Ramos (cell line): ENCODE data around the gene CNTN4.

Experiments used
- in situ Hi-C: fragments of 300-500 bp; cut with MboI; formaldehyde crosslinking; loops from one replicate; pipeline ENCODE4 v1.14.3; 2022; ENCODE audit warnings: low sequenced_read_pairs; ENCODE audit not compliant: unreplicated experiment

The CNTN4 gene

GRCh38 chr3:2148561-2149340 lies 50.1 kb downstream of the CNTN4 start:
- in situ Hi-C loops = no loop called here

GRCh38 chr3:2153053-2153452 lies 54.4 kb downstream of the CNTN4 start:
- in situ Hi-C loops = no loop called here

- in situ Hi-C loops = no loop called here
Observed at GRCh38 chr3:2153547-2153946, 54.9 kb downstream of the CNTN4 start.

GRCh38 chr3:2154621-2155020 lies 56.0 kb downstream of the CNTN4 start:
- in situ Hi-C loops = no loop called here

GRCh38 chr3:2156244-2156847 lies 57.7 kb downstream of the CNTN4 start:
- in situ Hi-C loops = no loop called here

GRCh38 chr3:2158828-2159227 lies 60.2 kb downstream of the CNTN4 start:
- in situ Hi-C loops = no loop called here

GRCh38 chr3:2166552-2166951 lies 67.9 kb downstream of the CNTN4 start:
- in situ Hi-C loops = no loop called here

GRCh38 chr3:2172561-2173171 lies 74.0 kb downstream of the CNTN4 start:
- in situ Hi-C loops = no loop called here

GRCh38 chr3:2180634-2181033 lies 82.0 kb downstream of the CNTN4 start:
- in situ Hi-C loops = no loop called here

- in situ Hi-C loops = no loop called here
Observed at GRCh38 chr3:2198776-2199279, 100.2 kb downstream of the CNTN4 start.

- in situ Hi-C loops = no loop called here
Observed at GRCh38 chr3:2204054-2204453, 105.4 kb downstream of the CNTN4 start.

GRCh38 chr3:2205692-2206091 lies 107.0 kb downstream of the CNTN4 start:
- in situ Hi-C loops = no loop called here

- in situ Hi-C loops = no loop called here
Observed at GRCh38 chr3:2206536-2206935, 107.9 kb downstream of the CNTN4 start.

GRCh38 chr3:2211568-2211967 lies 112.9 kb downstream of the CNTN4 start:
- in situ Hi-C loops = no loop called here

- in situ Hi-C loops = no loop called here
Observed at GRCh38 chr3:2212206-2212605, 113.5 kb downstream of the CNTN4 start.

GRCh38 chr3:2218375-2218774 lies 119.7 kb downstream of the CNTN4 start:
- in situ Hi-C loops = no loop called here

GRCh38 chr3:2218816-2219215 lies 120.2 kb downstream of the CNTN4 start:
- in situ Hi-C loops = no loop called here

- in situ Hi-C loops = no loop called here
Observed at GRCh38 chr3:2236203-2236602, 137.5 kb downstream of the CNTN4 start.

- in situ Hi-C loops = no loop called here
Observed at GRCh38 chr3:2244137-2244536, 145.5 kb downstream of the CNTN4 start.

- in situ Hi-C loops = no loop called here
Observed at GRCh38 chr3:2246873-2247648, 148.4 kb downstream of the CNTN4 start.

GRCh38 chr3:2247831-2248230 lies 149.2 kb downstream of the CNTN4 start:
- in situ Hi-C loops = no loop called here
